GM12801 (cell line): ENCODE data around the gene CLCN2.

Source experiments
- TF ChIP-seq, protein P1 (sequence below): IDR thresholded peaks from one replicate; pipeline ENCODE4 v1.5.1; 2011; ENCODE audit warnings: control low read depth; ENCODE audit not compliant: insufficient read length; ENCODE audit errors: extremely low read depth

Gene CLCN2

DNA sequence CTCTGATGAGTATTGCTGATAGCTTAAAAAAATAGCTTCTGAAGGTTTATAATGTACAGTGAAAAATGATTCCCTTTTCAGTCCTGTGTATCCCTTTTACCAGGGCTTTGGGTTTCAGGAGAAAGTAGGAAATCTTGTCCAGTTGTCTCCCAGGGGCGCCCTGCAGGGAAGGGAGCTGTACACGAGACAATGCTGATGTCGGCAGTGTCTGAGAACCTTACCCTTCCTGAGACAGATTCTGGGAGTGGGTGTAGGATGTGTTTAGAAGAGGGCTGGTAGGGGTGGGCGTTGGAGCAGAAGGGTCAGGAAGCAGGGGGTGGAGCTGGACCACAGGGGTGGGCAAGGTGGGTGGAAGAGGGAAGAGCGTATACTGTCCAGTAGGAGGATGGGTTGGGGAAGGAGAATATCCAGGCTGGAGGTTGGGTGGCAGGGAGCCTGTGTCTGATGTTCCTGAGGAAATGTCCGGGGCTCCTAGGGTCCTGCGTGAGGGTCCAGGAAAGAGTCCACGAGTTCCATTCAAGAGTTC lies 11.0 kb upstream of the CLCN2 start:
- TF ChIP-seq, protein P1, sequence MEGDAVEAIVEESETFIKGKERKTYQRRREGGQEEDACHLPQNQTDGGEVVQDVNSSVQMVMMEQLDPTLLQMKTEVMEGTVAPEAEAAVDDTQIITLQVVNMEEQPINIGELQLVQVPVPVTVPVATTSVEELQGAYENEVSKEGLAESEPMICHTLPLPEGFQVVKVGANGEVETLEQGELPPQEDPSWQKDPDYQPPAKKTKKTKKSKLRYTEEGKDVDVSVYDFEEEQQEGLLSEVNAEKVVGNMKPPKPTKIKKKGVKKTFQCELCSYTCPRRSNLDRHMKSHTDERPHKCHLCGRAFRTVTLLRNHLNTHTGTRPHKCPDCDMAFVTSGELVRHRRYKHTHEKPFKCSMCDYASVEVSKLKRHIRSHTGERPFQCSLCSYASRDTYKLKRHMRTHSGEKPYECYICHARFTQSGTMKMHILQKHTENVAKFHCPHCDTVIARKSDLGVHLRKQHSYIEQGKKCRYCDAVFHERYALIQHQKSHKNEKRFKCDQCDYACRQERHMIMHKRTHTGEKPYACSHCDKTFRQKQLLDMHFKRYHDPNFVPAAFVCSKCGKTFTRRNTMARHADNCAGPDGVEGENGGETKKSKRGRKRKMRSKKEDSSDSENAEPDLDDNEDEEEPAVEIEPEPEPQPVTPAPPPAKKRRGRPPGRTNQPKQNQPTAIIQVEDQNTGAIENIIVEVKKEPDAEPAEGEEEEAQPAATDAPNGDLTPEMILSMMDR, result no peak

DNA sequence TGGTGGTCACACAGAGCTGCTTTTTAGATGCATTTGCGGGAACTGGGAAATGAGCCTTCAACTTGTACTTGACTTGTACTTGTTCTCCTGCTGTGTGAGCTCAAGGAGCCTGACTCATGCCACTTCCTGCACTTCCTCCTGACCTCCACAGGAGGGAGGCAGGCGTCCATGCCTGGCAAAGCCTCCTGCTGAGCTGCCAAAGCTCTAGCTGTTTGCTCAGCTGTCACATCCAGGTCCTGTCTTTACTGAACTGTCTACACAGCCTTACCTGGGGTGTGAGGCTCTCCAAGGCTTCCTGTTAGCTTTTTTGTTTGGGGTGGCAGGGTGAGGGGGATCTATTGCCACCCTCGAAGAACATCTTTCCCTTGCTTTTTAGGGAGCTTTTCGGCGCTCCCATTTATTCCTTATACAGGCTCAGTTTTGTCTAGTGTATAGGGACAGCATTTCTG lies 10.2 kb upstream of the CLCN2 start:
- TF ChIP-seq, protein P1, result no peak

DNA sequence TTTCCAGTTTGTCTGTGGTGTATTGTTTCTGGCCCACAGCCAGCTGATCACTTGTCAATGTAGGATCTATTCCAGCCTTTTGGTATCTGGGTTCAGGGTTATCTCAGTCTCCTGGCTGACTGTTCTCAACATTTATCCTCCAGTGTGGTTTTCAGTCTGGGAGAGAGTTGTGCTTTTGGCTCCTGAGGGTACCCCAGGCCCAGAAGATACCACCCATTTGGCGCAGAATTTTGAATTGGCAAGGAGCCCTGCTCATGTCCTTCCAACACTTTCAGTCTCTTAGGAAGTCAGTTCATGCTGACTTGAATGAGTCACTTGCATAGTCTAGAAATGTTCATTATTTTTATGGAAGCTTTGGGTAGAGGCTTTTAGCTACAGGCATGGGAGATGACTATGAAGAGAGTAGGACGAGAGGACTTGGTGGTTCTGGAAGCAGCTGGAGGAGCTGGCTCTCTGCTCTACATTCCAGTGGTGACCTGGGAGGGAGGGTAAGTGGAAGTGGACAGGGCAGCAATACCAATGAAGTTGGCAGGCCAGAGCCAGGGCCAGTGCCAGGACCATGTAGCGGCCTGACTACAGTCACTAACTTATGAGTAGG lies 7.3 kb upstream of the CLCN2 start:
- TF ChIP-seq, protein P1, result no peak

GRCh38 chr3:184368116-184368515 lies 6.7 kb upstream of the CLCN2 start:
- TF ChIP-seq, protein P1, result no peak

DNA sequence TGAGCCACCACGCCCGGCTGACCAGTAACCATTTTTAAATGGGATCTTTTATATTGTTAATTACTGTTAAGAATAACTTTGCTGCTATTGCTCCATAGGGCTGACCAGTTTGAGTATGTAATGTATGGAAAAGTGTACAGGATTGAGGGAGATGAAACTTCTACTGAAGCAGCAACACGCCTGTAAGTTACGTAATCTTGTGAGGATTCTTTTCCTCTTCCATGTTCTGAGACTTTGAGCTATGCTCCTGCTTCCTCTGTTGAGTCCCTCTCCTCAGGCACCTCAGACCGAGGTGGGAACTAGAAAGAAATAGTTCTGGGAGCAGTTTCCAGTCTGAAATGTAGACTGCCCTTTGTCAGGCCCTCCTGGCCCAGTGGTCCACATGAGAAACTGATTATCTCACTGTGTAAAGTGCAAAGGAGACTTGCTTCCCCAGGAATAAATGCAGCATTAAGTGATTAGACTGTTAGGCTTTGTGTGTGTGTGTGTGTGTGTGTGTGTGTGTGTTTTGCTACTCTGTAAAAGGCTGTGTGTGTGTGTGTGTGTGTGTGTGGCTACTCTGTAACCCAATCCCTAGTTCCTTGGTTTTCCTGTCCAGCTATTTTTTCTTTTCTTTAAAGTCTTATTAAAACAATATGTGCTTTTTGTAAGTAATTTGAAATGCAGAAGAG lies 5.3 kb upstream of the CLCN2 start:
- TF ChIP-seq, protein P1, result no peak

- TF ChIP-seq, protein P1, result no peak
Observed at GRCh38 chr3:184362668-184363546, 1.5 kb upstream of the CLCN2 start.
